HL-60 (cell line): Measurements from ENCODE around the gene WDR33.

Experiments used
- DNase-seq, 2 experiments: peaks; one replicate each; pipeline ENCODE4 v3.0.0-alpha.2; 2010 to 2020; ENCODE audit warnings: low read depth in 1 of 2, low spot score in 1 of 2
- H3K27ac ChIP-seq: fragments of 250-450 bp; sonication (Bioruptor Pico); replicated peaks from 2 replicates; pipeline ENCODE4 v1.5.1; 2020; ENCODE audit warnings: mild to moderate bottlenecking, moderate library complexity
- H3K27me3 ChIP-seq: fragments of 250-450 bp; sonication (Bioruptor Pico); 2 replicates; pipeline ENCODE4 v1.5.1; 2021; ENCODE audit warnings: mild to moderate bottlenecking, moderate library complexity; ENCODE audit not compliant: insufficient read depth, poor library complexity, severe bottlenecking
- H3K4me3 ChIP-seq: replicated peaks from 2 replicates; pipeline ENCODE4 v1.5.1; 2011; ENCODE audit warnings: mild to moderate bottlenecking, control low read depth, low read length; ENCODE audit not compliant: insufficient read depth
- CTCF ChIP-seq: IDR thresholded peaks from one replicate; pipeline ENCODE4 v1.5.1; 2011; ENCODE audit warnings: low read length, control low read depth, inconsistent platforms; ENCODE audit not compliant: insufficient read depth
- GABPA ChIP-seq: IDR thresholded peaks from 2 replicates; pipeline ENCODE4 v1.6.1; 2012; ENCODE audit warnings: low read depth
- POLR2AphosphoS5 ChIP-seq: IDR thresholded peaks from 2 replicates; pipeline ENCODE4 v1.6.1; 2012; ENCODE audit warnings: low read depth
- SPI1 ChIP-seq: IDR thresholded peaks from 2 replicates; pipeline ENCODE4 v1.6.1; 2012; ENCODE audit warnings: low read depth, mild to moderate bottlenecking, borderline replicate concordance
- TF ChIP-seq, protein P1 (sequence below): IDR thresholded peaks from 2 replicates; pipeline ENCODE4 v1.6.1; 2012; ENCODE audit warnings: low read depth; ENCODE audit not compliant: insufficient replicate concordance

WDR33 gene

GRCh38 chr2:127853671-127854070 is 42.7 kb upstream of the WDR33 start:
- Histone ChIP-seq H3K27me3 (no peaks in the 10 kb centered on the region), H3K4me3 (no peak overlapping the region), H3K27ac (no peak overlapping the region)
- TF ChIP-seq GABPA (no peak), CTCF (no peak), SPI1 (no peak), POLR2AphosphoS5 (no peak)
- TF ChIP-seq, protein P1, sequence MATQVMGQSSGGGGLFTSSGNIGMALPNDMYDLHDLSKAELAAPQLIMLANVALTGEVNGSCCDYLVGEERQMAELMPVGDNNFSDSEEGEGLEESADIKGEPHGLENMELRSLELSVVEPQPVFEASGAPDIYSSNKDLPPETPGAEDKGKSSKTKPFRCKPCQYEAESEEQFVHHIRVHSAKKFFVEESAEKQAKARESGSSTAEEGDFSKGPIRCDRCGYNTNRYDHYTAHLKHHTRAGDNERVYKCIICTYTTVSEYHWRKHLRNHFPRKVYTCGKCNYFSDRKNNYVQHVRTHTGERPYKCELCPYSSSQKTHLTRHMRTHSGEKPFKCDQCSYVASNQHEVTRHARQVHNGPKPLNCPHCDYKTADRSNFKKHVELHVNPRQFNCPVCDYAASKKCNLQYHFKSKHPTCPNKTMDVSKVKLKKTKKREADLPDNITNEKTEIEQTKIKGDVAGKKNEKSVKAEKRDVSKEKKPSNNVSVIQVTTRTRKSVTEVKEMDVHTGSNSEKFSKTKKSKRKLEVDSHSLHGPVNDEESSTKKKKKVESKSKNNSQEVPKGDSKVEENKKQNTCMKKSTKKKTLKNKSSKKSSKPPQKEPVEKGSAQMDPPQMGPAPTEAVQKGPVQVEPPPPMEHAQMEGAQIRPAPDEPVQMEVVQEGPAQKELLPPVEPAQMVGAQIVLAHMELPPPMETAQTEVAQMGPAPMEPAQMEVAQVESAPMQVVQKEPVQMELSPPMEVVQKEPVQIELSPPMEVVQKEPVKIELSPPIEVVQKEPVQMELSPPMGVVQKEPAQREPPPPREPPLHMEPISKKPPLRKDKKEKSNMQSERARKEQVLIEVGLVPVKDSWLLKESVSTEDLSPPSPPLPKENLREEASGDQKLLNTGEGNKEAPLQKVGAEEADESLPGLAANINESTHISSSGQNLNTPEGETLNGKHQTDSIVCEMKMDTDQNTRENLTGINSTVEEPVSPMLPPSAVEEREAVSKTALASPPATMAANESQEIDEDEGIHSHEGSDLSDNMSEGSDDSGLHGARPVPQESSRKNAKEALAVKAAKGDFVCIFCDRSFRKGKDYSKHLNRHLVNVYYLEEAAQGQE = no peak
- no peak for DNase-seq

DNA sequence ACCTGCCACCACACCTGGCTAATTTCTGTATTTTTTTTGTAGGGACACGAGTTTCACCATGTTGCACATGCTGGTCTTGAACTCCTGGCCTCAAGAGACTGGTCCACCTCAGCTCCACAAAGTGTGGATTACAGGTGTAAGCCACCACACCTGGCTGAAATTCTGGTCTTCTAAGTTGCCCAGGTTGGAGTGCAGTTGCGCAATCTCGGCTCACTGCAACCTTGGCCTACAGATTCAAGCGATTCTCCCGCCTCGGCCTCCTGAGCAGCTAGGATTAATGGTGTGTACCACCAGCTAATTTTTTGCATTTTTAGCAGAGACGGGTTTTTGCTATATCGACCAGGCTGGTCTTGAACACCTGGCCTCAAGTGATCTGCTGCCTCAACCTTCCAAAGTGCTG is 41.4 kb upstream of the WDR33 start:
- TF ChIP-seq SPI1 = no peak
- TF ChIP-seq, protein P1 = no peak
- no peak for TF ChIP-seq GABPA
- TF ChIP-seq CTCF = no peak
- TF ChIP-seq POLR2AphosphoS5 = no peak
- no peak for DNase-seq
- no peaks in the 10 kb centered on the region for H3K27me3 ChIP-seq
- H3K4me3 ChIP-seq = no peak overlapping the region
- no peak overlapping the region for H3K27ac ChIP-seq

DNA sequence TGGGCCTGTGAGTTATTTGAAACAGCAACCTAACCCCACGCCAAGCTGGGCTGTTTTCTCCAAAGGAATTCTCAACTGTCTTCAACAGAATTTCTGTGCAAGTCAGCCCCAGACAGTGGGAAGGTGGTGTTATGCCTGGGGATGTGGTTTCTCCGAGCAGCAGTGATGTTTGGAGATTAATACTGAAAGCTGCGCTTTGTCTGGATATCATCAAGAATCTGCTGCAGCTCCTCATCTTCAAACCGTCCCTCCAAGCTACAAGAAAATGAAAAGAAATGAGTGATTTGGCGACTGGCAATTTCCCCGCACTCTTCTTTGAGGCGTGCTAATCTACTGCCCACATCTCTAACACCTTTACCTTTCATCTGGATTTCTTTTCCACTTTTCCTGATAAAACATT is 37.0 kb upstream of the WDR33 start:
- no peaks in the 10 kb centered on the region for H3K27me3 ChIP-seq
- no peak overlapping the region for H3K27ac ChIP-seq
- TF ChIP-seq SPI1 (no peak), GABPA (no peak), POLR2AphosphoS5 (no peak), CTCF (no peak)
- TF ChIP-seq, protein P1 = no peak
- no peak overlapping the region for H3K4me3 ChIP-seq
- no peak for DNase-seq
